ENCODE data around the gene CPT2. TPM values are rescaled to one million over a fixed set of nuclear protein-coding genes. Genes with fewer than 3 reads are reported as not detected.

CPT2 gene
- total RNA-seq, 2 experiments from 2014 or later = 10.6 to 12.0 TPM

DNA sequence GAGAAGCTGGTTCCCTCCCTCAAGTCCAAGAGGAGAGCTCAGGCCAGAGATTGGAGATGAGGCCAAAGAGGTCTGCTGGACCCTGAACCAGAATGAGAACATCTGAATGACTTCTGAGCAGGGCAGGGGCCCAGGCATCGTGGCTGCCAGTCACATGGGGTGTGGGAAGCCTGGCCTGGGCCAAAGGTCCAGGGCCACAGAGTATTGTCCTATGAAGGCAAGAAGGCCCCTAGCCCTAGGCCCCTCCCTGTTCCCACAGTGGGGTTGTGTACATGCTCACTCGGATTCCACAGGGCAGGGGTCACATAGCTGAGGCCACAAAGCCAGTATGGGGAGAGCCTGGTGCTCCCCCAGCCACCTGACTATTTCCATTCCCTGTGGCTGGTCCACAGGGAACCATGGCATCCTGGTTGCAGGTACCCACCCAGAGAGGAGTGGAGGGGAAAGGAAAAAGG lies 35.7 kb upstream of the CPT2 start:
- no peak overlapping the region for H3K4me3 ChIP-seq (ENCODE audit: low read length)
- Mint-ChIP-seq H3K9me3 (no peaks in the 10 kb centered on the region), H3K4me3 (no peak overlapping the region), H3K36me3 (ENCODE audit: low read depth) (no peaks in the 10 kb centered on the region), H3K27ac (no peak overlapping the region), H3K4me1 (ENCODE audit: low read depth) (no peaks in the 10 kb centered on the region), H3K27me3 (peaks cover 19% of the 10 kb centered on the region)
- no peaks in the 10 kb centered on the region for H3K36me3 ChIP-seq (ENCODE audit: insufficient read depth, low read length)
- intact Hi-C loops (cut with DNase I, micrococcal nuclease) = no loop called here
- H3K27me3 ChIP-seq (ENCODE audit: control insufficient read depth in 1 of 2, insufficient read depth in 2 of 2, low read length in 2 of 2) = no peaks in the 10 kb centered on the region
- ChIA-PET CTCF (no interaction called here), POLR2A (no interaction called here)
- no peak for ATAC-seq (ENCODE audit: poor library complexity)
- H3K27ac ChIP-seq (ENCODE audit: low read depth in 1 of 2, low read length in 2 of 2) = no peak overlapping the region
- H3K9me3 ChIP-seq (ENCODE audit: control insufficient read depth in 1 of 2, insufficient read depth in 1 of 2, low read length in 2 of 2) = no peaks in the 10 kb centered on the region
- no peaks in the 10 kb centered on the region for H3K4me1 ChIP-seq (ENCODE audit: insufficient read depth, low read length)
- DNase-seq = no peak
- TF ChIP-seq CTCF (IDR thresholded peaks at IDR 0.05) = no peak

DNA sequence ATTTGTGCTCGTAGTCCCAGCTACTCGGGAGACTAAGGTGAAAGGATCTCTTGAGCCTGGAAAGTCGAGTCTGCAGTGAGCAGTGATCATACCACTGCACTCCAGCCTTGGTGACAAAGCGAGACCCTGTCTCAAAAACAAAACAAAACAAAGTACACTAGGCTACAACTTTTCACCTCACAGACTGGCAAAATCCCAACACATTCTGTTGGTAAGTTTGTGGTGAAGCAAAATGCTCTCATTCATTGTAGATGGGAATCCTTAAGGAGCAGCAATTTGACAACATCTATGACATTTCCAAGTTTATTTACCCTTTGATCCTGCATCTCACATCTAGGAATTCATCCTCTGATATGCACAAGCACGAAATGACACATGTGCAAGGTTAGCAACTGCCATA lies 34.0 kb upstream of the CPT2 start:
- Histone ChIP-seq H3K27me3 (ENCODE audit: control insufficient read depth in 1 of 2, insufficient read depth in 2 of 2, low read length in 2 of 2) (no peaks in the 10 kb centered on the region), H3K9me3 (ENCODE audit: control insufficient read depth in 1 of 2, insufficient read depth in 1 of 2, low read length in 2 of 2) (no peaks in the 10 kb centered on the region), H3K36me3 (ENCODE audit: insufficient read depth, low read length) (no peaks in the 10 kb centered on the region), H3K4me1 (ENCODE audit: insufficient read depth, low read length) (no peaks in the 10 kb centered on the region), H3K27ac (ENCODE audit: low read depth in 1 of 2, low read length in 2 of 2) (no peak overlapping the region), H3K4me3 (ENCODE audit: low read length) (no peak overlapping the region)
- no peaks in the 10 kb centered on the region for H3K36me3 Mint-ChIP-seq (ENCODE audit: low read depth)
- ATAC-seq (ENCODE audit: poor library complexity) = no peak
- ChIA-PET CTCF (no interaction called here), POLR2A (no interaction called here)
- intact Hi-C loops (cut with DNase I, micrococcal nuclease) = no loop called here
- H3K4me1 Mint-ChIP-seq (ENCODE audit: low read depth) = no peaks in the 10 kb centered on the region
- peaks cover 19% of the 10 kb centered on the region for H3K27me3 Mint-ChIP-seq
- no peak overlapping the region for H3K27ac Mint-ChIP-seq
- DNase-seq = no peak
- no peaks in the 10 kb centered on the region for H3K9me3 Mint-ChIP-seq
- TF ChIP-seq CTCF (IDR thresholded peaks at IDR 0.05) = no peak
- no peak overlapping the region for H3K4me3 Mint-ChIP-seq

GRCh38 chr1:53163291-53163768 lies 33.3 kb upstream of the CPT2 start:
- ATAC-seq (ENCODE audit: poor library complexity) (no peak), DNase-seq (no peak)
- Mint-ChIP-seq H3K9me3 (no peaks in the 10 kb centered on the region), H3K27me3 (peaks cover 19% of the 10 kb centered on the region), H3K4me1 (ENCODE audit: low read depth) (no peaks in the 10 kb centered on the region), H3K27ac (no peak overlapping the region), H3K36me3 (ENCODE audit: low read depth) (no peaks in the 10 kb centered on the region), H3K4me3 (no peak overlapping the region)
- Histone ChIP-seq H3K4me3 (ENCODE audit: low read length) (no peak overlapping the region), H3K4me1 (ENCODE audit: insufficient read depth, low read length) (no peaks in the 10 kb centered on the region), H3K36me3 (ENCODE audit: insufficient read depth, low read length) (no peaks in the 10 kb centered on the region), H3K27ac (ENCODE audit: low read depth in 1 of 2, low read length in 2 of 2) (no peak overlapping the region), H3K9me3 (ENCODE audit: control insufficient read depth in 1 of 2, insufficient read depth in 1 of 2, low read length in 2 of 2) (no peaks in the 10 kb centered on the region), H3K27me3 (ENCODE audit: control insufficient read depth in 1 of 2, insufficient read depth in 2 of 2, low read length in 2 of 2) (no peaks in the 10 kb centered on the region)
- ChIA-PET CTCF (no interaction called here), POLR2A (interaction anchor here (0.7 to 1.0 kb wide), 2 partner anchors 25 to 1003 kb away, joined by 3 to 4 read pairs; no protein-coding TSS in a partner anchor)
- intact Hi-C loops (cut with DNase I, micrococcal nuclease) = no loop called here
- no peak for TF ChIP-seq CTCF (IDR thresholded peaks at IDR 0.05)
